HL-60 (cell line): ENCODE results near the gene MAP3K19.

Experiments used
- CTCF ChIP-seq: IDR thresholded peaks from one replicate; pipeline ENCODE4 v1.5.1; 2011; ENCODE audit warnings: low read length, control low read depth, inconsistent platforms; ENCODE audit not compliant: insufficient read depth
- GABPA ChIP-seq: IDR thresholded peaks from 2 replicates; pipeline ENCODE4 v1.6.1; 2012; ENCODE audit warnings: low read depth
- POLR2AphosphoS5 ChIP-seq: IDR thresholded peaks from 2 replicates; pipeline ENCODE4 v1.6.1; 2012; ENCODE audit warnings: low read depth
- REST ChIP-seq: IDR thresholded peaks from 2 replicates; pipeline ENCODE4 v1.6.1; 2012; ENCODE audit warnings: low read depth; ENCODE audit not compliant: insufficient replicate concordance

- TF ChIP-seq POLR2AphosphoS5 (no peak), CTCF (no peak), REST (no peak), GABPA (no peak)
These were observed 47.7 kb downstream of the MAP3K19 start for GRCh38 chr2:134999521-134999920.
